ENCODE data around the gene EDN3.

Gene EDN3

GRCh38 chr20:59308493-59309201 lies 8.2 kb downstream of the EDN3 start:
- DNase-seq: no peak

GRCh38 chr20:59309218-59309617 lies 8.8 kb downstream of the EDN3 start:
- no peak for DNase-seq

- no peak for DNase-seq
These were observed 14.6 kb downstream of the EDN3 start for GRCh38 chr20:59314997-59315396.

GRCh38 chr20:59316911-59317731 lies 16.7 kb downstream of the EDN3 start:
- no peak for DNase-seq

GRCh38 chr20:59318201-59318790 lies 17.9 kb downstream of the EDN3 start:
- no peak for DNase-seq

- no peak for DNase-seq
These were observed 18.4 kb downstream of the EDN3 start for GRCh38 chr20:59318803-59319202.

- no peak for DNase-seq
These were observed 20.0 kb downstream of the EDN3 start for GRCh38 chr20:59320426-59320825.

GRCh38 chr20:59320854-59321647 lies 20.6 kb downstream of the EDN3 start:
- DNase-seq: no peak

- no peak for DNase-seq
These were observed 21.7 kb downstream of the EDN3 start for GRCh38 chr20:59322081-59322480.

- DNase-seq: no peak
These were observed 22.4 kb downstream of the EDN3 start for GRCh38 chr20:59322585-59323454.

- no peak for DNase-seq
These were observed 23.3 kb downstream of the EDN3 start for GRCh38 chr20:59323731-59324130.

GRCh38 chr20:59324521-59325141 lies 24.2 kb downstream of the EDN3 start:
- no peak for DNase-seq

GRCh38 chr20:59325142-59325523 lies 24.7 kb downstream of the EDN3 start:
- DNase-seq: no peak

GRCh38 chr20:59326188-59326587 lies 25.8 kb downstream of the EDN3 start:
- no peak for DNase-seq

GRCh38 chr20:59328071-59328470 lies 27.7 kb downstream of the EDN3 start:
- no peak for DNase-seq

- DNase-seq: no peak
These were observed 31.4 kb downstream of the EDN3 start for GRCh38 chr20:59331721-59332329.

- DNase-seq: no peak
These were observed 32.9 kb downstream of the EDN3 start for GRCh38 chr20:59333260-59333845.

GRCh38 chr20:59333951-59334350 lies 33.5 kb downstream of the EDN3 start:
- no peak for DNase-seq

GRCh38 chr20:59334651-59335300 lies 34.4 kb downstream of the EDN3 start:
- DNase-seq: no peak

- DNase-seq: no peak
These were observed 35.0 kb downstream of the EDN3 start for GRCh38 chr20:59335377-59335776.

All from activated CD4-positive, alpha-beta T cell treated with anti-CD3 and anti-CD28 coated beads, Interleukin-2, amount 50 U/mL, for 1 hour (primary cell).